Measurements from ENCODE around the gene EPHB1. TPM values are rescaled to one million over a fixed set of nuclear protein-coding genes. Genes with fewer than 3 reads are reported as not detected.

EPHB1 gene
- total RNA-seq, 1 experiment from 2014 or later: 2.8 TPM

GRCh38 chr3:135261916-135262315 is 466.9 kb downstream of the EPHB1 start:
- H2BK5ac ChIP-seq (ENCODE audit: insufficient read length, low read length): no peak overlapping the region
- H4K5ac ChIP-seq (ENCODE audit: insufficient read length, low read depth, low read length): no peak overlapping the region
- WGBS (ENCODE audit: extremely low coverage, insufficient read length, low lambda C conversion rate): no CpG with 5 or more reads among the region's 1 CpG
- H3K18ac ChIP-seq (ENCODE audit: insufficient read length, low read depth, low read length): no peak overlapping the region
- H3K27ac Mint-ChIP-seq: no peak overlapping the region
- no peak overlapping the region for H2BK15ac ChIP-seq (ENCODE audit: low read depth, low read length)
- H2BK20ac ChIP-seq (ENCODE audit: low read depth, low read length, poor library complexity, severe bottlenecking): no peak overlapping the region
- H2BK120ac ChIP-seq (ENCODE audit: low read depth, low read length, poor library complexity, severe bottlenecking): no peak overlapping the region
- no peaks in the 10 kb centered on the region for H4K20me1 ChIP-seq (ENCODE audit: control insufficient read depth, insufficient read depth, insufficient read length)
- H4K91ac ChIP-seq (ENCODE audit: insufficient read length, low read depth, low read length): no peak overlapping the region
- peaks cover 9% of the 10 kb centered on the region; the same call in 1 of the 2 replicates for H3K4me1 ChIP-seq (ENCODE audit: insufficient read depth, low read length)
- H3K27me3 ChIP-seq (ENCODE audit: insufficient read depth, low read length): no peaks in the 10 kb centered on the region
- peaks cover 0 to 14% (median 7%) of the 10 kb centered on the region in 3 experiments; a peak in 6 of 7 replicates for H3K36me3 Mint-ChIP-seq (ENCODE audit: insufficient read depth in 1 of 3, low read depth in 3 of 3)
- no peak for DNase-seq
- no peak overlapping the region for H3K56ac ChIP-seq (ENCODE audit: insufficient read length, low read depth, low read length)
- no peak overlapping the region for H3K4ac ChIP-seq (ENCODE audit: low read depth, low read length)
- H3K23ac ChIP-seq (ENCODE audit: insufficient read length, low read depth, low read length): no peak overlapping the region
- H3K9me3 Mint-ChIP-seq: no peaks in the 10 kb centered on the region
- no peak overlapping the region for H3K4me2 ChIP-seq (ENCODE audit: insufficient read depth, insufficient read length, low read length)
- H3K9ac ChIP-seq (ENCODE audit: extremely low read depth, insufficient read length, low read length): no peak overlapping the region
- H4K8ac ChIP-seq (replicated peaks; ENCODE audit: insufficient read length, low read depth, low read length): no peak overlapping the region
- no peaks in the 10 kb centered on the region for H3K27me3 Mint-ChIP-seq (ENCODE audit: low read depth)
- H3K23me2 ChIP-seq (ENCODE audit: insufficient read length, low read depth, low read length, poor library complexity, severe bottlenecking): no peaks in the 10 kb centered on the region
- H3K9me3 ChIP-seq (ENCODE audit: control insufficient read depth, low read depth, low read length): no peaks in the 10 kb centered on the region
- H3K14ac ChIP-seq (ENCODE audit: insufficient read depth, low read length): no peak overlapping the region
- H3T11ph ChIP-seq (ENCODE audit: low read length): no peak overlapping the region
- no peak overlapping the region for H2AK5ac ChIP-seq (ENCODE audit: insufficient read length, low read length)
- H3K79me1 ChIP-seq (ENCODE audit: insufficient read depth, low read depth, low read length, poor library complexity, severe bottlenecking): no peaks in the 10 kb centered on the region
- no peak overlapping the region for H3K4me3 Mint-ChIP-seq
- H2BK12ac ChIP-seq (ENCODE audit: insufficient read length, low read depth, low read length): no peak overlapping the region
- TF ChIP-seq CTCF (conservative IDR thresholded peaks at IDR 0.05): no peak
- no peak overlapping the region for H3K27ac ChIP-seq (ENCODE audit: insufficient read length, low read depth, low read length)
- no peaks in the 10 kb centered on the region for H3K79me2 ChIP-seq (ENCODE audit: insufficient read depth, low read length)
- peaks cover 47 to 48% of the 10 kb centered on the region in 2 experiments for H3K4me1 Mint-ChIP-seq
- H2AFZ ChIP-seq (ENCODE audit: low read length): no peak overlapping the region

Data from H9 (cell line).